Measurements from ENCODE around the gene ANKRD65.
"Not testable (repeated sequence)": the region's sequence is repeated elsewhere in the genome, so short reads cannot be mapped to it uniquely, and the experiment has no call there.

ANKRD65 gene

GRCh38 chr1:1421147-1421906, at the start of gene ANKRD65:
ANKRD65 (minus strand) TSS chr1:1421276; CDS start chr1:1421005, 271 bp downstream.
- Histone ChIP-seq H3K4me1 (ENCODE audit: insufficient read depth, low read length) (peaks cover 8% of the 10 kb centered on the region), H3K9me3 (ENCODE audit: control insufficient read depth, insufficient read depth, low read length) (no peaks in the 10 kb centered on the region), H3K36me3 (ENCODE audit: insufficient read depth, low read length) (no peaks in the 10 kb centered on the region), H3K9ac (ENCODE audit: low read depth, low read length) (no peak within 1 kb of the TSS)

DNA sequence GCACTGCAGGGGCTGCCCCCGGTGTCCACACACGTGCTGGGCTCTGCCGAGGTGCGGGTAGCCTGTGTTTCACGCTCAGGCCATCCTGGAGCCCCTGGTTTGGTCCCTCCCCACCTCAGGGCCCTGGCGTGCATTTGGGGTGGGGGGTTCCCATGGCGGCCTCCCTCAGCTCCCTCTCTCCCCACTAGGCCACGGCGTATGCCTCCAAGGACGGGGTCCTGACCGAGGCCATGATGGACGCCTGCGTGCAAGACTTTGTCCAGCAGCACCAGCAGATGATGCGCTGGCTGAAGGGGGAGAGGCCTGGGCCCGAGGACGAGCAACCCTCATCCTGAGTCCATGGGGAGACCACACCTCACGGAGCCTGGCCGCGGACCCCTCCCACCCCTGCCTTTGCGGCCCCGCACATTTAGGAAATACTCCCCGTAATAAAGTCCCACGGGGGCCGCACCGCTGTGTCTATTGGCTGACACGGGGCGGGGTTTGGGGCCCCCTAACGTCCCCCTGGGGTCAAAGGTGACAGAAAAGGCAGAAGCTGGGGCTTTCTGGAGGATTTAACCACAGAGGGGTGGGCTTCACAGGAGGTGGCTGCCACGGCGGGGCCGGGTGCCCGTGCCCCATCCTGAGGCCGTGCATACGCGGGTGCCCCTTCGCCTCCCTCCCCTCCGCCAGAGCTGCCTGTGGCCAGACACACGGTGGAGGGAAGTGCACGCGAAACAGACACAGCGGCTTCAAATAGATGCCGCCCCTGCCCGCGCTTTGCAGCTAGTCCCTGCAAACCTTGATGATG, 47.3 kb upstream of the ANKRD65 start:
- not testable (repeated sequence) for H3K36me3 ChIP-seq (ENCODE audit: insufficient read depth, low read length); H3K9me3 ChIP-seq (ENCODE audit: control insufficient read depth, insufficient read depth, low read length); H3K9ac ChIP-seq (ENCODE audit: low read depth, low read length); H3K4me1 ChIP-seq (ENCODE audit: insufficient read depth, low read length)

DNA sequence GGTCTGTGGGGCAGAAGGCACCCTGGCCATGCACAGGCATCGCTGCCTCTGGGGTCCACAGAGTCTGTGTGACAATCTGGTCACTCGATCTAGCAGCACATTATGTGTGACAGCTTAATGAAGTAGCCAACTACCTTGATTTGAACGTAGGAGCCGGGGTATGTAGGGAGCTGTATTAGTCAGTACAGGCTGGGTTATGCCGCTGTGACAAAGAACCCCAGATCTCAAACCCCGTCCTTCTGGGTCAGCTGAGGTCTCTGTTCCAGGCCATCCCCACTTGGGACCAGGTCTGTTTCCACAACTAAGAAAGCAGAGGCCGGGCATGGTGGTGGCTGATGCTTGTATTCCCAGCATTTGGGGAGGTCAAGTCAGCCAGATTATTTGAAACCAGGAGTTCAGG, 42.2 kb upstream of the ANKRD65 start:
- Histone ChIP-seq H3K36me3 (ENCODE audit: insufficient read depth, low read length) (no peaks in the 10 kb centered on the region), H3K9ac (ENCODE audit: low read depth, low read length) (no peak overlapping the region), H3K9me3 (ENCODE audit: control insufficient read depth, insufficient read depth, low read length) (no peaks in the 10 kb centered on the region), H3K4me1 (ENCODE audit: insufficient read depth, low read length) (no peaks in the 10 kb centered on the region)

- H3K9ac ChIP-seq (ENCODE audit: low read depth, low read length), result no peak overlapping the region
- no peaks in the 10 kb centered on the region for H3K9me3 ChIP-seq (ENCODE audit: control insufficient read depth, insufficient read depth, low read length)
- H3K36me3 ChIP-seq (ENCODE audit: insufficient read depth, low read length), result no peaks in the 10 kb centered on the region
- no peaks in the 10 kb centered on the region for H3K4me1 ChIP-seq (ENCODE audit: insufficient read depth, low read length)
These were observed 41.4 kb upstream of the ANKRD65 start for GRCh38 chr1:1462318-1462966.

DNA sequence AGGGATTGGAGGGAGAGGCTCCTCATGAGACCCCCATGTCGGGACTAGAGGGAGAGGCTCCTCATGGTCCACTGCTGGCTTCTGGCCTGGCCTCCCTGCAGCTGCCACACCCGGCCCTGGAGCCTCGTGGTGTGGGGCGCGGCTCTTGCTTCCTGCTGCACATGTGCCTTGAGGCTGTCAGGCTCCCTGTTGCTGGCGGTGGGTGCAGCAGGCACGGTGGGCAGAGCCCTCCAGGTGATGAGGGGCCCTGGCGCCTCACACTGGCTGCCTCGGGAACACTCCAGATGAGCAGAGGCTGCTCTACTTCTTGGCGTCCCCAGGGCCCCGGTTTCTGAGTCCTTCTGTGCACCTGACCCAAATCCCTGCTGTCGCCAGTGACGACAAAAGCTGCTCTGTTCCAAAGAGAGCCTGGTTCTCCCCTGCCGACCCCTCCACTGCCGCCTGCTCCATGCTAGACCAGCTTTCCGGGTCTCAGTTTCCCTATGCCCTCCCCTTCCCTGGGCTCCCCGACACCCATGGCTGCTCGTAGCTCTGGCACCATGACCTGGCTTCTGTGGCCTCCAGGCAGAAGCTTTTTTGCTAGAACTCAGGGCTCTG, 40.7 kb upstream of the ANKRD65 start:
- no peaks in the 10 kb centered on the region for H3K4me1 ChIP-seq (ENCODE audit: insufficient read depth, low read length)
- no peaks in the 10 kb centered on the region for H3K9me3 ChIP-seq (ENCODE audit: control insufficient read depth, insufficient read depth, low read length)
- H3K9ac ChIP-seq (ENCODE audit: low read depth, low read length), result no peak overlapping the region
- no peaks in the 10 kb centered on the region for H3K36me3 ChIP-seq (ENCODE audit: insufficient read depth, low read length)

DNA sequence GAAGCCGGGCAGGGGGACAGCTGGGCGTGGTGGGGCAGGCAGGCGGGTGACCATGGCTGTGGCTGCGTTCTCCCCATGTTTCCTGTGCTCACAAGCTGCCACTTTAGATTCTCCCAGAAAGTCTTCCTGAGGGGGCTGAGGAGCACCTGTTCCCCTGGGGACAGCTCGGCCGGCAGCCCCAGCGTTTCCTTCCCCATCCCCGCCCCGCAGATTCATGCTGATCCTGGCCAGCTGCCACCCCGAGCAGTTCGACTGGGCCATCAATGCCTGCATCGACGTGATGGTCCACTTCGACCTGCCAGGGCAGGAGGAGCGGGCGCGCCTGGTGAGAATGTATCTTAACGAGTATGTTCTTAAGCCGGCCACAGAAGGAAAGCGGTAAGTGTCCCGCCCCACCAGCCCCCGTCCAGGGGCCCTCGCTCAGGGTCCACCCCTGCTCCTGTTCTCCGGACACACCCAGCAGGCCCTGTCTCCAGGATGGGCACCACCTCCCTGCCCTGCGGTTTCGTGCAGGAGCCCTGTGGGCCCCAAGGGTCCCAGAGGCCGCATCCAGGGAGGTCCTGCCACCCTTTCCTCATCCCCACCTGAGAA, 39.6 kb upstream of the ANKRD65 start:
- H3K9ac ChIP-seq (ENCODE audit: low read depth, low read length), result no peak overlapping the region
- H3K4me1 ChIP-seq (ENCODE audit: insufficient read depth, low read length), result no peaks in the 10 kb centered on the region
- no peaks in the 10 kb centered on the region for H3K36me3 ChIP-seq (ENCODE audit: insufficient read depth, low read length)
- H3K9me3 ChIP-seq (ENCODE audit: control insufficient read depth, insufficient read depth, low read length), result no peaks in the 10 kb centered on the region

- H3K36me3 ChIP-seq (ENCODE audit: insufficient read depth, low read length); H3K9me3 ChIP-seq (ENCODE audit: control insufficient read depth, insufficient read depth, low read length); H3K4me1 ChIP-seq (ENCODE audit: insufficient read depth, low read length); H3K9ac ChIP-seq (ENCODE audit: low read depth, low read length): not testable (repeated sequence)
These were observed 38.6 kb upstream of the ANKRD65 start for GRCh38 chr1:1459711-1460110.

- H3K36me3 ChIP-seq (ENCODE audit: insufficient read depth, low read length); H3K9ac ChIP-seq (ENCODE audit: low read depth, low read length); H3K4me1 ChIP-seq (ENCODE audit: insufficient read depth, low read length); H3K9me3 ChIP-seq (ENCODE audit: control insufficient read depth, insufficient read depth, low read length): not testable (repeated sequence)
These were observed 38.1 kb upstream of the ANKRD65 start for GRCh38 chr1:1459156-1459555.

GRCh38 chr1:1456683-1457255, 35.7 kb upstream of the ANKRD65 start:
- not testable (repeated sequence) for H3K36me3 ChIP-seq (ENCODE audit: insufficient read depth, low read length); H3K4me1 ChIP-seq (ENCODE audit: insufficient read depth, low read length); H3K9me3 ChIP-seq (ENCODE audit: control insufficient read depth, insufficient read depth, low read length); H3K9ac ChIP-seq (ENCODE audit: low read depth, low read length)

DNA sequence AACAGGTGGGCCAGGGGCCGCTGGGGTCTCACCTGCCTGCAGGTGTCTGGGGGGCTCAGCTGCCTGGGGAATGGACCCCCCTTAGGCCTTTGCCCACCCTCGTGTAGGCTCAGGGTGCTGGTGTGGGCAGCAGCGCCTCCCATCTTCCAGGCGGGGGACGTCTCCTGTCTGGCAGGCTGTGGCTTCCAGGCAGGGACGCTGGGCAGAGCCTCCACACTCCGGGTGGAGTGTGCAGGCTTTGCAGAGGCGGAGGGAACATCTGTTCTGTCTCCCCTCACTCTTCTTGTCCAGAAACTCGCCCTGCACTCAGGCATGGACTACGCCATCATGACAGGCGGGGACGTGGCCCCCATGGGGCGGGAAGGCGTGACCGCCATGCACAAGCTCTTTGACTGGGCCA, 34.9 kb upstream of the ANKRD65 start:
- not testable (repeated sequence) for H3K36me3 ChIP-seq (ENCODE audit: insufficient read depth, low read length); H3K9me3 ChIP-seq (ENCODE audit: control insufficient read depth, insufficient read depth, low read length); H3K9ac ChIP-seq (ENCODE audit: low read depth, low read length); H3K4me1 ChIP-seq (ENCODE audit: insufficient read depth, low read length)

DNA sequence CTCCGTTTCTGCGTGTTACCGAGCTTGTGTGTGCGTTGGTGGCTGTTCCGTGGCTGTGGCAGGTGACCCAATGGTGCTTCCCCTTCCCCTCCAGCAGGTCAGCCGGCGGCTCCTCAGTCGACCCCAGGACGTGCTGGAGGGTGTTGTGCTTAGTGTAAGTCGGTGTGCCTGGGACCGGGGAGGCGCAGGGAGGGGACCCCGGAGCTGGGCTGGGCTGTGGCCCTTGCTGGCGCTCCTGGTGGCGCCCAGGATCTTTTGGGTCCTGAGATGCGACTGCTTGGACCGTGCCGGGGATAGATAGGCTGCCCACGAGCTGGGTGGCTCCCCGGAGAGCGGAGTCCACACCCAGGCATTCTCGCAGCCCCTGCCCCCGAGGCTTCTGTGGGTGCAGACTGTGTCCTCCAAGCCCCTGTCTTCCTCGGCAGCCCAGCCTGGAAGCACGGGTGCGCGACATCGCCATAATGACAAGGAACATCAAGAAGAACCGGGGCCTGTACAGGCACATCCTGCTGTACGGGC, 34.3 kb upstream of the ANKRD65 start:
- Histone ChIP-seq H3K4me1 (ENCODE audit: insufficient read depth, low read length) (no peaks in the 10 kb centered on the region), H3K9me3 (ENCODE audit: control insufficient read depth, insufficient read depth, low read length) (no peaks in the 10 kb centered on the region), H3K36me3 (ENCODE audit: insufficient read depth, low read length) (no peaks in the 10 kb centered on the region), H3K9ac (ENCODE audit: low read depth, low read length) (no peak overlapping the region)

DNA sequence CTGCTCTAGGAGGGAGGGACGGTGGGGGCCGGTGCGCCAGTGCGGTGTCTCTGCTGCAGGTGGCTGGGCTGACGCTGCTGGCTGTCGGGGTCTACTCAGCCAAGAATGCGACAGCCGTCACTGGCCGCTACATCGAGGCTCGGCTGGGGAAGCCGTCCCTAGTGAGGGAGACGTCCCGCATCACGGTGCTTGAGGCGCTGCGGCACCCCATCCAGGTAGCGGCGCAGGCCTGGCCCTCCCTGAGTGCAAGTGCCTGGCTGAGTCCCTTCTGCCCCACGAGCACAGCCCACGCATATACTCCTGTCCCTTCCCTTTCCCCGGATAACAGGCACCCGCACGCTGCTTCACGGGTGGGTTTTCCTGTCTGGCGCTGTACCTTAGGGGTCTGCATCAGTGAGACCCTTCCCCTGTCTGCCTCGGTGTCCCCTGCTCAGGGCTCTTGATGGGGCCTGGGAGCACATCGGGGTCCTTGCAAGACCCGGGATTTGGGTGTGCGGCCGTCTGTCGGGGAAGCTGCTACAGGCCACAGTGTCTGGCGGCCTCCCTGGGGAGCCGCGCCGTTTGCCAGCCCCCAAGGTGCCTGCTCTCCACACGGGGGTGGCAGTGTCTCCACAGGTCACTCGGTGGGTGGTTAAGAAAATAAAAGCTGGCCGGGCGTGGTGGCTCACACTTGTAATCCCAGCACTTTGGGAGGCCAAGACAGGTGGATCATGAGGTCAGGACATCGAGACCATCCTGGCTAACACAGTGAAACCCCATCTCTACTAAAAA, 33.4 kb upstream of the ANKRD65 start:
- H3K9ac ChIP-seq (ENCODE audit: low read depth, low read length); H3K4me1 ChIP-seq (ENCODE audit: insufficient read depth, low read length); H3K9me3 ChIP-seq (ENCODE audit: control insufficient read depth, insufficient read depth, low read length); H3K36me3 ChIP-seq (ENCODE audit: insufficient read depth, low read length): not testable (repeated sequence)

DNA sequence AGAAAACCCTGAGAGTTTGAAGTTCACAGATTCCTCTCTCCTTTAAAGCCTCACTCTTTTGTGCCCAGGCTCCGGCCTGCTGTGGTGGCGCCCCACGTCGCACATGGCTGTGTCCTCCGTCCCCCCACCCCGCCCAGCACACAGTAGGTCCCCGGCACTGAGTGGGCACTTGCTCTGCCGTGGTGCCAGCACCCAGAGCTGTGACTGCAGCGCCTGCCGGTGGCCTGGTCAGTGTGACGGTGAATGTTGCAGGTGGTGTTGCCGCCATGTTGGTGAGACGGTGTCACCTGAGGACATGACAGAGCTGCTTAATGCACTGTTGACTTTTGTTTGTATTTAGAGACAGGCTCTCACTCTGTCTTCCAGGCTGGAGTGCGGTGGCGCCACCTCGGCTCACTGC, 31.8 kb upstream of the ANKRD65 start:
- Histone ChIP-seq H3K4me1 (ENCODE audit: insufficient read depth, low read length) (no peaks in the 10 kb centered on the region), H3K9ac (ENCODE audit: low read depth, low read length) (no peak overlapping the region), H3K9me3 (ENCODE audit: control insufficient read depth, insufficient read depth, low read length) (no peaks in the 10 kb centered on the region), H3K36me3 (ENCODE audit: insufficient read depth, low read length) (no peaks in the 10 kb centered on the region)
